ENCODE measurements around the gene RBM4.

GRCh38 chr11:66629356-66629755, 9.1 kb upstream of the RBM4 start:
- TF ChIP-seq CTCF (IDR thresholded peaks at IDR 0.05) = no peak
- TF ChIP-seq POLR2AphosphoS5 (IDR thresholded peaks at IDR 0.05) = no peak

Measured in sigmoid colon (tissue), 4 donors.